H1 (cell line): ENCODE measurements around the gene CCDC127.

Experiments used
- CTCF ChIP-seq, 3 experiments: IDR thresholded peaks; 1 replicate in 2 of 3; 2 replicates in 1 of 3; pipeline versions ENCODE4 v1.5.1 to v1.6.1; 2011; ENCODE audit warnings: low read length in 3 of 3, mild to moderate bottlenecking in 3 of 3, inconsistent platforms in 2 of 3, low read depth in 1 of 3, moderate library complexity in 1 of 3; ENCODE audit not compliant: insufficient read depth in 1 of 3; ENCODE audit errors: control extremely low read depth in 1 of 3
- GABPA ChIP-seq: IDR thresholded peaks from 2 replicates; pipeline ENCODE4 v1.6.1; 2011; ENCODE audit warnings: mild to moderate bottlenecking, low read length, moderate library complexity, borderline replicate concordance; ENCODE audit not compliant: insufficient read depth
- POLR2AphosphoS5 ChIP-seq: IDR thresholded peaks from 2 replicates; pipeline ENCODE4 v1.6.1; 2011; ENCODE audit warnings: low read depth, low read length
- TF ChIP-seq, protein P1 (sequence below): IDR thresholded peaks from 2 replicates; pipeline ENCODE4 v1.6.1; 2011; ENCODE audit warnings: low read depth, mild to moderate bottlenecking, low read length; ENCODE audit not compliant: insufficient read depth

GRCh38 chr5:252546-252945, 34.6 kb upstream of the CCDC127 start:
- TF ChIP-seq GABPA (no peak), POLR2AphosphoS5 (no peak), CTCF (IDR thresholded peaks at IDR 0.05; ENCODE audit: control extremely low read depth in 1 of 3, insufficient read depth in 1 of 3, low read depth in 1 of 3, low read length in 3 of 3) (no peak)
- TF ChIP-seq, protein P1, sequence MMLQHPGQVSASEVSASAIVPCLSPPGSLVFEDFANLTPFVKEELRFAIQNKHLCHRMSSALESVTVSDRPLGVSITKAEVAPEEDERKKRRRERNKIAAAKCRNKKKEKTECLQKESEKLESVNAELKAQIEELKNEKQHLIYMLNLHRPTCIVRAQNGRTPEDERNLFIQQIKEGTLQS: no peak
